G401 (cell line): ENCODE results near the gene LRCH4. TPM values are rescaled to one million over a fixed set of nuclear protein-coding genes. Genes with fewer than 3 reads are reported as not detected.
"Not testable (repeated sequence)": the region's sequence is repeated elsewhere in the genome, so short reads cannot be mapped to it uniquely, and the experiment has no call there.

Experiments used
- DNase-seq: peaks from one replicate; pipeline ENCODE4 v3.0.0-alpha.2; 2015; ENCODE audit warnings: low spot score
- in situ Hi-C: cut with HindIII; loops from 2 replicates; pipeline ENCODE4 v1.10.0; 2016; ENCODE audit warnings: low sequenced_read_pairs, mixed read lengths
- total RNA-seq: library from RNA; depleted of rRNA; stranded (reverse); fragments of >200 nt; shearing (Covaris generic); gene quantifications from 2 replicates; pipeline ENCODE4 v1.2.3, GENCODE V29; 2014; rRNA removed

Gene LRCH4
- total RNA-seq, 1 experiment from 2014 or later: 6.5 TPM

- in situ Hi-C loops: no loop called here
- DNase-seq: no peak
Measured at GRCh38 chr7:100532165-100533022, 53.5 kb downstream of the LRCH4 start.

GRCh38 chr7:100528108-100528866 lies 57.6 kb downstream of the LRCH4 start:
- DNase-seq, in situ Hi-C loops: not testable (repeated sequence)

Other genes starting within 250 kb of the LRCH4 start
- gene PILRB, start 228.0 kb downstream of the LRCH4 start, total RNA-seq: 14.7 and 21.5 TPM in 2 replicates
- gene PILRA, start 212.6 kb downstream of the LRCH4 start, total RNA-seq: 1.6 TPM in 1 of 2 replicates, not detected in the other
- gene ZCWPW1, start 157.4 kb downstream of the LRCH4 start, total RNA-seq: 0.54 and 0.62 TPM in 2 replicates
- gene MEPCE, start 156.3 kb downstream of the LRCH4 start, total RNA-seq: 42.5 and 57.7 TPM in 2 replicates
- gene PPP1R35, start 149.6 kb downstream of the LRCH4 start, total RNA-seq: 56.1 and 59.4 TPM in 2 replicates
- not detected in 2 replicates for gene SPACDR, start 121.9 kb downstream of the LRCH4 start, total RNA-seq
- gene TSC22D4, start 106.9 kb downstream of the LRCH4 start, total RNA-seq: 80.1 and 118 TPM in 2 replicates
- 17.3 and 23.0 TPM in 2 replicates for gene NYAP1, start 102.2 kb downstream of the LRCH4 start, total RNA-seq
- 42.3 and 47.0 TPM in 2 replicates for gene AGFG2, start 46.9 kb downstream of the LRCH4 start, total RNA-seq
- not detected in 2 replicates for gene SAP25, start 12.2 kb downstream of the LRCH4 start, total RNA-seq
- 0.78 TPM in 1 of 2 replicates, not detected in the other for gene FBXO24, start 199 bp upstream of the LRCH4 start, total RNA-seq
- gene PCOLCE, start 16.2 kb upstream of the LRCH4 start, total RNA-seq: 72.9 and 82.8 TPM in 2 replicates
- 12.9 and 52.9 TPM in 2 replicates for gene MOSPD3, start 26.4 kb upstream of the LRCH4 start, total RNA-seq
- gene TFR2, start 55.4 kb upstream of the LRCH4 start, total RNA-seq: 1.1 and 1.7 TPM in 2 replicates
- gene ACTL6B, start 70.3 kb upstream of the LRCH4 start, total RNA-seq: 0.14 TPM in 1 of 2 replicates, not detected in the other
- 232 and 241 TPM in 2 replicates for gene GNB2, start 87.6 kb upstream of the LRCH4 start, total RNA-seq
- 20.6 and 28.1 TPM in 2 replicates for gene GIGYF1, start 108.1 kb upstream of the LRCH4 start, total RNA-seq
- gene POP7, start 120.0 kb upstream of the LRCH4 start, total RNA-seq: 116 and 136 TPM in 2 replicates
- gene EPO, start 134.3 kb upstream of the LRCH4 start, total RNA-seq: not detected in 2 replicates
- not detected in 2 replicates for gene ZAN, start 147.5 kb upstream of the LRCH4 start, total RNA-seq
- 86.6 and 107 TPM in 2 replicates for gene EPHB4, start 241.4 kb upstream of the LRCH4 start, total RNA-seq